A549 (cell line): ENCODE results near the gene ZFAND2B. TPM values are rescaled to one million over a fixed set of nuclear protein-coding genes. Genes with fewer than 3 reads are reported as not detected.
A peak's percentile ranks its signal among the peaks of the same experiment; 100 is the strongest.

Experiments used
- ATAC-seq, 2 experiments: fragments of 200-7000 bp in 1 of 2; fragments of >200 bp in 1 of 2; cut with Nextera tagmentation in 1 of 2; cut with Tn5 transposase in 1 of 2; 3 replicates each; pipeline versions ENCODE4 v1.8.0 to v1.9.1; 2018 to 2020; ENCODE audit warnings: mild to moderate bottlenecking in 1 of 2, moderate library complexity in 1 of 2
- CTCF ChIA-PET: fragments of 300-600 bp; sonication (Branson Sonifier 250); formaldehyde crosslinking; extraction: SDS; loops from one replicate; lab custom pipeline; 2021; ENCODE audit warnings: antibody characterized with exemption, inconsistent platforms; lab: Yijun Ruan, JAX
- POLR2A ChIA-PET: fragments of 350-600 bp; formaldehyde crosslinking; extraction: SDS; loops from one replicate; lab custom pipeline; 2021; ENCODE audit warnings: antibody characterized with exemption, inconsistent platforms; lab: Yijun Ruan, JAX
- DNase-seq, 2 experiments: peaks; one replicate each; pipeline versions ENCODE4 v3.0.0 to v3.0.0-alpha.2; 2011 to 2016; ENCODE audit warnings: low read depth in 1 of 2, low spot score in 1 of 2
- FAIRE-seq: peaks from 2 replicates; lab custom pipeline; 2011; peaks lifted over from hg19 to GRCh38; lab: Jason Lieb, UNC
- H3K27ac ChIP-seq, 2 experiments: fragments of >200 bp; sonication (Bioruptor Twin); formaldehyde crosslinking; 3 replicates each; pipeline ENCODE4 v1.5.1; 2016 to 2017
- H3K4me1 ChIP-seq: fragments of >200 bp; sonication (Bioruptor Twin); formaldehyde crosslinking; 3 replicates; pipeline ENCODE4 v1.6.1; 2016
- H3K4me2 ChIP-seq: fragments of >200 bp; sonication (Bioruptor Twin); formaldehyde crosslinking; 3 replicates; pipeline ENCODE4 v1.6.1; 2016
- H3K4me3 ChIP-seq: fragments of >200 bp; sonication (Bioruptor Twin); formaldehyde crosslinking; 3 replicates; pipeline ENCODE4 v1.5.1; 2016
- H3K9me3 ChIP-seq: fragments of >200 bp; sonication (Bioruptor Twin); formaldehyde crosslinking; 3 replicates; pipeline ENCODE4 v1.6.1; 2016
- BCL3 ChIP-seq: fragments of >200 bp; sonication (Bioruptor Twin); formaldehyde crosslinking; IDR thresholded peaks from 3 replicates; pipeline ENCODE4 v1.6.1; 2016
- BHLHE40 ChIP-seq: IDR thresholded peaks from 2 replicates; pipeline ENCODE4 v1.6.1; 2012; ENCODE audit warnings: low read depth, low read length, inconsistent platforms
- CBX2 ChIP-seq: fragments of 200-600 bp; sonication (generic); IDR thresholded peaks from 2 replicates; pipeline ENCODE4 v1.6.1; 2016; ENCODE audit warnings: low read depth, mild to moderate bottlenecking, borderline replicate concordance
- CBX8 ChIP-seq: fragments of 200-600 bp; sonication (generic); IDR thresholded peaks from 2 replicates; pipeline ENCODE4 v1.6.1; 2016
- CHD2 ChIP-seq: fragments of 150-350 bp; IDR thresholded peaks from 2 replicates; pipeline ENCODE4 v1.6.1; 2014; ENCODE audit warnings: low read length; ENCODE audit not compliant: partially characterized antibody
- EP300 ChIP-seq, 2 experiments: fragments of >200 bp; sonication (Bioruptor Twin); formaldehyde crosslinking; IDR thresholded peaks; 2 replicates in 1 of 2; 3 replicates in 1 of 2; pipeline ENCODE4 v1.6.1; 2016 to 2017
- ESRRA ChIP-seq: fragments of 150-350 bp; IDR thresholded peaks from 2 replicates; pipeline ENCODE4 v1.6.1; 2014; ENCODE audit warnings: mild to moderate bottlenecking, low read length, borderline replicate concordance
- FOSB ChIP-seq: fragments of 250-450 bp; sonication (Bioruptor Pico); IDR thresholded peaks from 2 replicates; pipeline ENCODE4 v1.5.0; 2020; ENCODE audit warnings: mild to moderate bottlenecking, moderate library complexity
- GATA3 ChIP-seq: IDR thresholded peaks from 2 replicates; pipeline ENCODE4 v1.6.1; 2012; ENCODE audit warnings: borderline replicate concordance
- HDAC2 ChIP-seq: fragments of 200-600 bp; sonication (generic); IDR thresholded peaks from 2 replicates; pipeline ENCODE4 v1.6.1; 2016
- HES2 ChIP-seq: fragments of >200 bp; sonication (Bioruptor Twin); formaldehyde crosslinking; IDR thresholded peaks from 2 replicates; pipeline ENCODE4 v1.6.1; 2016
- HMGXB4 ChIP-seq: fragments of 250-450 bp; sonication (Bioruptor Pico); IDR thresholded peaks from 2 replicates; pipeline ENCODE4 v1.5.0; 2021; ENCODE audit warnings: mild to moderate bottlenecking, moderate library complexity, borderline replicate concordance
- HOXA7 ChIP-seq: fragments of 250-450 bp; sonication (Bioruptor Pico); IDR thresholded peaks from 2 replicates; pipeline ENCODE4 v1.5.0; 2020; ENCODE audit warnings: mild to moderate bottlenecking, moderate library complexity
- HOXB5 ChIP-seq: fragments of 250-450 bp; sonication (Bioruptor Pico); IDR thresholded peaks from 2 replicates; pipeline ENCODE4 v1.5.0; 2020; ENCODE audit warnings: mild to moderate bottlenecking, moderate library complexity
- JUNB ChIP-seq: fragments of >200 bp; sonication (Bioruptor Twin); formaldehyde crosslinking; IDR thresholded peaks from 2 replicates; pipeline ENCODE4 v1.6.1; 2016
- KDM1A ChIP-seq: fragments of 200-600 bp; sonication (generic); IDR thresholded peaks from 2 replicates; pipeline ENCODE4 v1.6.1; 2016; ENCODE audit warnings: low read depth, mild to moderate bottlenecking
- PBX3 ChIP-seq: IDR thresholded peaks from 2 replicates; pipeline ENCODE4 v1.6.1; 2012
- PHF8 ChIP-seq: fragments of 200-600 bp; sonication (generic); IDR thresholded peaks from 2 replicates; pipeline ENCODE4 v1.6.1; 2016; ENCODE audit warnings: low read depth, mild to moderate bottlenecking, antibody characterized with exemption, moderate library complexity, borderline replicate concordance
- RAD21 ChIP-seq, 2 experiments: fragments of >200 bp in 1 of 2; sonication (Bioruptor Twin) in 1 of 2; formaldehyde crosslinking in 1 of 2; IDR thresholded peaks in 1 of 2; conservative IDR thresholded peaks in 1 of 2; 2 replicates in 1 of 2; 3 replicates in 1 of 2; pipeline ENCODE4 v1.6.1; 2012 to 2018; ENCODE audit warnings: inconsistent platforms in 1 of 2
- RARB ChIP-seq: fragments of 250-450 bp; sonication (Bioruptor Pico); IDR thresholded peaks from 2 replicates; pipeline ENCODE4 v1.8.0; 2021; ENCODE audit warnings: mild to moderate bottlenecking, moderate library complexity
- REST ChIP-seq: fragments of 200-600 bp; sonication (generic); IDR thresholded peaks from 2 replicates; pipeline ENCODE4 v1.6.1; 2016; ENCODE audit warnings: antibody characterized with exemption, mild to moderate bottlenecking, moderate library complexity
- RFX5 ChIP-seq: fragments of 450-650 bp; IDR thresholded peaks from 2 replicates; pipeline ENCODE4 v1.7.1; 2014; ENCODE audit warnings: antibody characterized with exemption, mild to moderate bottlenecking, moderate library complexity
- USF2 ChIP-seq: fragments of 450-650 bp; IDR thresholded peaks from 2 replicates; pipeline ENCODE4 v1.6.1; 2014; ENCODE audit warnings: antibody characterized with exemption
- WGBS: methylation state at CpG from one replicate; pipeline ENCODE4 v1.1.6; 2017; ENCODE audit errors: missing lambda C conversion rate; 5-methylcytosine and 5-hydroxymethylcytosine counted together
- polyA plus RNA-seq, 4 experiments: library from polyadenylated mRNA; depleted of rRNA in 3 of 4; stranded (reverse); fragments of >200 nt; fragmentation: RNase III in 1 of 4; extraction: RNeasy Plus Mini Kit Qiagen cat#74134 plus additional on column Dnase treatment in 1 of 4; gene quantifications; 2 replicates in 3 of 4; 3 replicates in 1 of 4; pipeline ENCODE4 v1.2.3, GENCODE V29; 2011 to 2017

The ZFAND2B gene
- polyA plus RNA-seq, 2 of the 4 experiments (the other 2 are of a cell fraction) = 21.2 to 29.1 TPM

- no peak for TF ChIP-seq REST
- TF ChIP-seq PHF8 = no peak
- TF ChIP-seq BCL3 = no peak
- TF ChIP-seq CBX8 = no peak
- TF ChIP-seq HDAC2 = no peak
- no peak for TF ChIP-seq RFX5
- peak; percentile 51; the same call in 1 of the 2 replicates for TF ChIP-seq USF2
- no peak for TF ChIP-seq HMGXB4 (CRISPR knock-in tag)
- TF ChIP-seq RAD21 (conservative IDR thresholded peaks at IDR 0.05 in 1 of 2, IDR thresholded peaks at IDR 0.05 in 1 of 2) = peak; percentile 58 to 65
- TF ChIP-seq ESRRA = no peak
- no peak for TF ChIP-seq GATA3
Measured at GRCh38 chr2:219171231-219171651, 35.3 kb upstream of the ZFAND2B start (continued).

GRCh38 chr2:219172231-219173154, 34.1 kb upstream of the ZFAND2B start:
- Histone ChIP-seq H3K9me3 (no peaks in the 10 kb centered on the region), H3K4me1 (0 out of 3 replicates have a peak, but pooled peaks cover 6% of the 10 kb centered on the region), H3K4me3 (no peak overlapping the region), H3K27ac (no peak overlapping the region), H3K4me2 (no peak overlapping the region)
- 83% methylated on average over 14 of the region's 16 CpGs for WGBS
- ATAC-seq (no peak), FAIRE-seq (no peak), DNase-seq (no peak)
- ChIA-PET CTCF (interaction anchor here (0.5 to 10.6 kb wide), 21 partner anchors 8 to 124 kb away, joined by 3 to 177 read pairs (median 4); partner anchors contain the start of genes ANKZF1, ATG9A, DNAJB2 and GLB1L), POLR2A (no interaction called here)
- TF ChIP-seq BHLHE40 (no peak), PBX3 (no peak), CHD2 (no peak), RARB (CRISPR knock-in tag) (no peak), HMGXB4 (CRISPR knock-in tag) (no peak), HOXA7 (no peak), EP300 (IDR thresholded peaks at IDR 0.05) (no peak), GATA3 (no peak), KDM1A (no peak), JUNB (no peak), ESRRA (no peak), HOXB5 (CRISPR knock-in tag) (no peak), BCL3 (no peak), HES2 (no peak), RAD21 (conservative IDR thresholded peaks at IDR 0.05 in 1 of 2, IDR thresholded peaks at IDR 0.05 in 1 of 2) (no peak), FOSB (CRISPR knock-in tag) (no peak), CBX2 (no peak)
